KMS-11 (cell line): ENCODE measurements around the gene NACAD.

Source experiments
- H2AFZ ChIP-seq: fragments of 200-600 bp; sonication (generic); 2 replicates; pipeline ENCODE4 v1.6.1; 2016; ENCODE audit warnings: antibody characterized with exemption, mixed run types, low read depth
- H3K27ac ChIP-seq: fragments of 200-600 bp; sonication (generic); 2 replicates; pipeline ENCODE4 v1.6.1; 2016; ENCODE audit warnings: mild to moderate bottlenecking, mixed run types
- H3K27me3 ChIP-seq: fragments of 200-600 bp; sonication (generic); 2 replicates; pipeline ENCODE4 v1.6.1; 2017; ENCODE audit warnings: mild to moderate bottlenecking, low read depth, mixed run types, moderate library complexity; ENCODE audit not compliant: insufficient read depth
- H3K36me3 ChIP-seq: fragments of 200-600 bp; sonication (generic); 2 replicates; pipeline ENCODE4 v1.6.1; 2017; ENCODE audit warnings: mild to moderate bottlenecking, mixed run types; ENCODE audit not compliant: insufficient read depth
- H3K4me1 ChIP-seq: fragments of 200-600 bp; sonication (generic); 2 replicates; pipeline ENCODE4 v1.6.1; 2016; ENCODE audit warnings: mild to moderate bottlenecking, low read depth, mixed run types; ENCODE audit not compliant: poor library complexity, severe bottlenecking
- H3K4me2 ChIP-seq: fragments of 200-600 bp; sonication (generic); 2 replicates; pipeline ENCODE4 v1.7.0; 2016; ENCODE audit warnings: mild to moderate bottlenecking, mixed run types
- H3K4me3 ChIP-seq: fragments of 200-600 bp; sonication (generic); IDR thresholded peaks from 2 replicates; pipeline ENCODE4 v1.6.1; 2017; ENCODE audit warnings: low read depth, low read length, mixed read lengths; ENCODE audit not compliant: insufficient read depth
- H3K79me2 ChIP-seq: fragments of 200-600 bp; sonication (generic); 2 replicates; pipeline ENCODE4 v1.6.1; 2016; ENCODE audit warnings: low read depth, mixed run types; ENCODE audit not compliant: insufficient read depth
- H3K9ac ChIP-seq: fragments of 200-600 bp; sonication (generic); 2 replicates; pipeline ENCODE4 v1.6.1; 2016; ENCODE audit warnings: mild to moderate bottlenecking, mixed run types
- H4K20me1 ChIP-seq: fragments of 200-600 bp; sonication (generic); 2 replicates; pipeline ENCODE4 v1.6.1; 2016; ENCODE audit warnings: mild to moderate bottlenecking, mixed run types; ENCODE audit not compliant: insufficient read depth
- TF ChIP-seq, protein P1 (sequence below): fragments of 200-600 bp; sonication (generic); conservative IDR thresholded peaks from 2 replicates; pipeline ENCODE4 v1.6.1; 2017; ENCODE audit warnings: low read depth, mild to moderate bottlenecking, antibody characterized with exemption, low read length, moderate library complexity, mixed read lengths

The NACAD gene

DNA sequence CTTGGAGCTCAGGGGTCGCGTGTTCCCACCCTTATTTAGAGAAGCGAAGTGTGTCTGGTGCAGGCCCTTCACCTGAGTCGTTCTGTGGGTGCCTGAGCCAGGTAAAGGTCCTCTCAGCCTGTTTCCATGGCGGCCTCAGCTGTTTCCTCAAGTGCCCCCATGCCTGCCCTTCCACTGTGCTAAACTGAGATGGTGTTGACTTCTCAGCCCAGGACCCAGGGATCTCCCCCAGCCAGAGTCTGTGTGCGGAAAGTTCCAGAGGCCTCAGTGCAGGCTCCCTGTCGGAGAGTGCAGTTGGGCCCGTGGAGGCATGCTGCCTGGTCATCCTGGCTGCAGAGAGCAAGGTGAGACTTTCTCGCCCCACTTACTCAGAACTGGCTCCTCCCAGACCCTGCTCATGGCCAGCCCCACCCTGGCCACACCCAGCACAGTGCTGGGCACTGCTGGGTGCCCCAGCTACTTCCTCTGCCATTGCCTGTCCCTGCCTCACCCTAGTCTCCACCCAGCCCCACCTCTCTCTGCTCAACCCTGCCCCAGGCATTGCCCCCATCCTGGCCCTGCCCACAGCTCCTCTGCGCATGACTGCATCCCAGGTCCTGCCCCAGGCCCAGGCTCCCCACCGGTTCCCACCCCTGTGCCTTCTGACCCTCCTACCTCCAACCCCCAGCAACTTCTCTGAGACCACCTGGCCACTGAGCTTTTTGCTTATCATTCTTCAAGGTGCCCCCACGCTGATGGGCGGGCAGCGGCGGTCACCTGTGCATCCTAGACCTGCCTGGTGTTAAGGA is 20.3 kb downstream of the NACAD start:
- no peaks in the 10 kb centered on the region for H3K27me3 ChIP-seq
- TF ChIP-seq, protein P1, sequence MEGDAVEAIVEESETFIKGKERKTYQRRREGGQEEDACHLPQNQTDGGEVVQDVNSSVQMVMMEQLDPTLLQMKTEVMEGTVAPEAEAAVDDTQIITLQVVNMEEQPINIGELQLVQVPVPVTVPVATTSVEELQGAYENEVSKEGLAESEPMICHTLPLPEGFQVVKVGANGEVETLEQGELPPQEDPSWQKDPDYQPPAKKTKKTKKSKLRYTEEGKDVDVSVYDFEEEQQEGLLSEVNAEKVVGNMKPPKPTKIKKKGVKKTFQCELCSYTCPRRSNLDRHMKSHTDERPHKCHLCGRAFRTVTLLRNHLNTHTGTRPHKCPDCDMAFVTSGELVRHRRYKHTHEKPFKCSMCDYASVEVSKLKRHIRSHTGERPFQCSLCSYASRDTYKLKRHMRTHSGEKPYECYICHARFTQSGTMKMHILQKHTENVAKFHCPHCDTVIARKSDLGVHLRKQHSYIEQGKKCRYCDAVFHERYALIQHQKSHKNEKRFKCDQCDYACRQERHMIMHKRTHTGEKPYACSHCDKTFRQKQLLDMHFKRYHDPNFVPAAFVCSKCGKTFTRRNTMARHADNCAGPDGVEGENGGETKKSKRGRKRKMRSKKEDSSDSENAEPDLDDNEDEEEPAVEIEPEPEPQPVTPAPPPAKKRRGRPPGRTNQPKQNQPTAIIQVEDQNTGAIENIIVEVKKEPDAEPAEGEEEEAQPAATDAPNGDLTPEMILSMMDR = no peak
- H3K79me2 ChIP-seq = peaks cover 4% of the 10 kb centered on the region; the same call in 1 of the 2 replicates
- peaks cover 7% of the 10 kb centered on the region; the same call in 1 of the 2 replicates for H4K20me1 ChIP-seq
- no peak overlapping the region for H2AFZ ChIP-seq
- H3K4me3 ChIP-seq = no peak overlapping the region
- no peaks in the 10 kb centered on the region for H3K4me1 ChIP-seq
- no peak overlapping the region for H3K27ac ChIP-seq
- H3K36me3 ChIP-seq = peaks cover 11% of the 10 kb centered on the region; the same call in 1 of the 2 replicates
- H3K4me2 ChIP-seq = no peak overlapping the region
- H3K9ac ChIP-seq = no peak overlapping the region

DNA sequence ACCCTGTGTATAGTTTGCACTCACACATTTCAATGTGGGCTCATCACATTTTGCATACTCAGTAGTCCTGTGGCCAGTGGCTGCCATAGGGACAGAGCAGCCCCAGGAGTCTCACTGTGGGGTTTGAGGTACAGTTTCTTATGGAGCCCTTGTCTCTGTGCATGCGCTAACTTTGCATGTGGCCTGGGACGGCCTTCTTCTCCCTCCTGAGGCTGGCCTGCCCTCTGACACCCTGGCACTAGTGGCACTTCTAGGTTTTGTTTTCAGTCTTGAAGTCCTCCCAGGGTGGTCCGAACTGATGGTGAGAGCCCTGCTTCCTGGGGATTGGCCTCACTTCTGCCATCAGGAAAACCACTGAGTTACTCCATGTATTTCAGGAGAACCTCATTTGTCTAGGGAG is 21.2 kb downstream of the NACAD start:
- no peak overlapping the region for H2AFZ ChIP-seq
- peaks cover 7% of the 10 kb centered on the region; the same call in 1 of the 2 replicates for H4K20me1 ChIP-seq

GRCh38 chr7:45066409-45066808 is 22.4 kb downstream of the NACAD start:
- TF ChIP-seq, protein P1 = no peak
- Histone ChIP-seq H3K79me2 (peaks cover 24% of the 10 kb centered on the region; the same call in 1 of the 2 replicates), H3K27ac (no peak overlapping the region), H4K20me1 (peaks cover 17% of the 10 kb centered on the region; the same call in 1 of the 2 replicates), H3K36me3 (peaks cover 12% of the 10 kb centered on the region; the same call in 1 of the 2 replicates), H3K4me2 (no peak overlapping the region), H3K27me3 (no peaks in the 10 kb centered on the region), H3K4me3 (no peak overlapping the region), H3K4me1 (peaks cover 13% of the 10 kb centered on the region), H3K9ac (no peak overlapping the region), H2AFZ (no peak overlapping the region)

More for the DNA sequence above, 21.2 kb downstream of the NACAD start:
- H3K27me3 ChIP-seq = no peaks in the 10 kb centered on the region
- no peak overlapping the region for H3K27ac ChIP-seq
- H3K4me3 ChIP-seq = no peak overlapping the region
- H3K36me3 ChIP-seq = peaks cover 12% of the 10 kb centered on the region; the same call in 1 of the 2 replicates
- H3K4me1 ChIP-seq = peaks cover 1% of the 10 kb centered on the region
- H3K9ac ChIP-seq = no peak overlapping the region
- TF ChIP-seq, protein P1 = no peak
- peaks cover 13% of the 10 kb centered on the region; the same call in 1 of the 2 replicates for H3K79me2 ChIP-seq
- no peak overlapping the region for H3K4me2 ChIP-seq

DNA sequence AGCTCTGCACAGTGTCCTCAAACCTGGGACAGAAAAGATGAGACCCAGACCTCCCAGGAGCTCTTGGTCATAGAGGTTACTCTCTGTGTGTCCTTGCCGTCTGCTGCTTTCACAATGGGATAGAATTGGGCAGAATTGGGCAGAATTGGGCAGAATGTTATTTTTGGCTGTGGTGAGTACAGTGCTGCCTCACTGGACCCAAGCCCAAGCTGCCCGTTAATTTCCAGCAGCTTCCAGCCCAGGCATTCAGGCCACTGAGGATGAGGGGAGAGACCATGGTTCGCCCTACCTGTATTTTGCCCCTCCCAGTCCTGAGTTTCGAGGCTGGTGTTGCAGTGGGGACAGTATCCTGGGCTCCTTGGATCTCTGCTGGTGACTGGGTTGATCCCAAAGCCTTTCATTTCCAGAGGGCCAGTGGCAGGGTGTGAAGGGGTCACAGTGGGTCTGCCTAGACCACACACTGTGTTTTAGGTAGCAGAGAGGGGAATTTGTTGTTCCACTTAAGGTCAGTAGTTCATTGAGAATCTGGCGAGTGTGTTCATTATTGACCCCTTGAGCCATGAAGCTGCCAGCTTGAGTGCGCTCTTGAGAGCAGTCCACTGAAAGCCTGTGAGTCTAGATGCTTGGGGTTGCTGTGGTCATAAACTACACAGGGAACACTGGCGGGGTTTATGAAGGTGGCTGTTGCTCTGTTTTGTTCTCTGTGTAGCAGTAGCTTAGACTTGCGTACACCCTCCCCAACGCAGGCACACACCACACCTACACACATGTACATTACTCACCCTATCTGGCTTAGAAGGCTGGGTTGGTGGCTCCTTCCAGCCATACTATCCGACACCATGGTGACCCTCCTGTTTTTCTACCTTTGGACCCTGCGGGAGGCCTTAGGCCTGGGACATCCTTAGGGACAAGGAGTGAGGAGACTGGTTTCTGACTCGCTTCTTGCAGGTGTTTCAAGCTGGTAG is 23.5 kb downstream of the NACAD start:
- H3K27me3 ChIP-seq = no peaks in the 10 kb centered on the region
- H2AFZ ChIP-seq = no peak overlapping the region
- H3K4me2 ChIP-seq = no peak overlapping the region
- H3K9ac ChIP-seq = no peak overlapping the region
- H3K27ac ChIP-seq = no peak overlapping the region
- H3K4me3 ChIP-seq = no peak overlapping the region
- peaks cover 23% of the 10 kb centered on the region for H3K4me1 ChIP-seq
- TF ChIP-seq, protein P1 = no peak
- peaks cover 18% of the 10 kb centered on the region; the same call in 1 of the 2 replicates for H4K20me1 ChIP-seq
- peaks cover 35% of the 10 kb centered on the region; the same call in 1 of the 2 replicates for H3K79me2 ChIP-seq
- peaks cover 12% of the 10 kb centered on the region; the same call in 1 of the 2 replicates for H3K36me3 ChIP-seq
